Epithelial cell of proximal tubule (primary cell): ENCODE data around the gene PIAS2. TPM values are rescaled to one million over a fixed set of nuclear protein-coding genes. Genes with fewer than 3 reads are reported as not detected.
A peak's percentile ranks its signal among the peaks of the same experiment; 100 is the strongest.

Experiments used
- DNase-seq: peaks from one replicate; pipeline ENCODE4 v3.0.0-alpha.2; 2011; ENCODE audit warnings: low read depth
- H3K4me3 ChIP-seq: 2 replicates; pipeline ENCODE4 v1.5.1; 2011; ENCODE audit warnings: low read depth, mild to moderate bottlenecking, low read length
- total RNA-seq: library from RNA; depleted of rRNA; stranded (reverse); fragments of >200 nt; gene quantifications from 2 replicates; pipeline ENCODE4 v1.2.3, GENCODE V29; 2015
- TF ChIP-seq, protein P1 (sequence below): conservative IDR thresholded peaks from 2 replicates; pipeline ENCODE4 v1.5.1; 2012; ENCODE audit warnings: low read depth, mild to moderate bottlenecking, low read length

Gene PIAS2
- total RNA-seq, 1 donor from 2014 or later: 16.8 TPM

DNA sequence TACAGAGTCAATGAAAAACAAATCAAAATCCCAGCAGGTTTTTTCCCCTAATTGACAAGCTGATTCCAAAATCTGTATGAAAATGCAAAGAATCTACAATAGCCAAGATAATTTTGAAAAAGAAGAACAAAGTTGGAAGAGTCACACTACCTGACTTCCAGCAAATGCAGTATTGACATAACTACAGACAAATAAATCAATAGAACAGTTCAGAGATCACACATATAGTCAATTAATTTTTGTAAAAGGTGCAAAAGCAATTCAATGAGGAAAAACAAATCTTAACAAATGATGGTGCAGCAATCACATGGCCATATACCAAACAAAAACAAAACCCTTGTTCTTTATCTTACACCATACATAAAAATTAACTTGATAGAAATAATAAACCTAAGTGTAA, 85.9 kb downstream of the PIAS2 start:
- TF ChIP-seq, protein P1, sequence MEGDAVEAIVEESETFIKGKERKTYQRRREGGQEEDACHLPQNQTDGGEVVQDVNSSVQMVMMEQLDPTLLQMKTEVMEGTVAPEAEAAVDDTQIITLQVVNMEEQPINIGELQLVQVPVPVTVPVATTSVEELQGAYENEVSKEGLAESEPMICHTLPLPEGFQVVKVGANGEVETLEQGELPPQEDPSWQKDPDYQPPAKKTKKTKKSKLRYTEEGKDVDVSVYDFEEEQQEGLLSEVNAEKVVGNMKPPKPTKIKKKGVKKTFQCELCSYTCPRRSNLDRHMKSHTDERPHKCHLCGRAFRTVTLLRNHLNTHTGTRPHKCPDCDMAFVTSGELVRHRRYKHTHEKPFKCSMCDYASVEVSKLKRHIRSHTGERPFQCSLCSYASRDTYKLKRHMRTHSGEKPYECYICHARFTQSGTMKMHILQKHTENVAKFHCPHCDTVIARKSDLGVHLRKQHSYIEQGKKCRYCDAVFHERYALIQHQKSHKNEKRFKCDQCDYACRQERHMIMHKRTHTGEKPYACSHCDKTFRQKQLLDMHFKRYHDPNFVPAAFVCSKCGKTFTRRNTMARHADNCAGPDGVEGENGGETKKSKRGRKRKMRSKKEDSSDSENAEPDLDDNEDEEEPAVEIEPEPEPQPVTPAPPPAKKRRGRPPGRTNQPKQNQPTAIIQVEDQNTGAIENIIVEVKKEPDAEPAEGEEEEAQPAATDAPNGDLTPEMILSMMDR: no peak
- DNase-seq: no peak
- no peak overlapping the region for H3K4me3 ChIP-seq

DNA sequence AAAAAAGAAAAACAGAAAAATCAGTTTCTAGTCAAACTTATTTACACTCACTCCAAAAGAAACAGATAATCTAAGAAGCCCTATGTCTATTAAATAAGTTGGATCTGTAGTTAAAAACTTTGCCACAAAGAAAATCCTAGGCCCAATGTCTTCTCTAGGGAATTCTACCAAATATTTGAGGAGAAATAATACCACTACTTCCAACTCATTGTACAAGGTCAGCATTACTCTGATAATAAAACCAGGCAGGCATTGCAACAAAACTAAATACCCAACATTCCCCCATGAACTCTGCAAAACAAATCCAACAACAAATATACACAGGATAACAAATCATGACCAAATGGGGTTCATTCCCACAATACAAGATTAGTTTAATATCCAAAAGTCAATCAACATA, 86.7 kb downstream of the PIAS2 start:
- TF ChIP-seq, protein P1: no peak
- DNase-seq: no peak
- no peak overlapping the region for H3K4me3 ChIP-seq

DNA sequence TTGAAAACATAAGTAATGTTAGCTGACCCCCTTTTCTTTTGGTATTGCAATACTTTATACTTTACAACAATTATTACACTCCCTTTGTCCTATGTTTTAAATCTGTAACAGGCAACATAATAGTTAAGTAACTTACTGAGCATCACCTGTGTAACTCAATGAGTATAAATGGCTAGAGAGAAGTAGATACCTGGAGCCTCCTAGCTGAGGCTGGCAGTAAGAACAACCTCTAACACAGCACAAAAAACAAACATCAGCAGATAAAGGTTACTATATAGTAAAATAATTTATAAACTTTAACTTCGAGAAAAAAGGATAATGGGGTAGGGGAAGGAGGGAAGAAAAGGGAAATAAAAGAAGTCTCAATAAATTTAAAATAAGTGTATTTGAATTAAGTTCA, 87.4 kb downstream of the PIAS2 start:
- DNase-seq: no peak
- no peak overlapping the region for H3K4me3 ChIP-seq
- TF ChIP-seq, protein P1: peak; percentile 20

DNA sequence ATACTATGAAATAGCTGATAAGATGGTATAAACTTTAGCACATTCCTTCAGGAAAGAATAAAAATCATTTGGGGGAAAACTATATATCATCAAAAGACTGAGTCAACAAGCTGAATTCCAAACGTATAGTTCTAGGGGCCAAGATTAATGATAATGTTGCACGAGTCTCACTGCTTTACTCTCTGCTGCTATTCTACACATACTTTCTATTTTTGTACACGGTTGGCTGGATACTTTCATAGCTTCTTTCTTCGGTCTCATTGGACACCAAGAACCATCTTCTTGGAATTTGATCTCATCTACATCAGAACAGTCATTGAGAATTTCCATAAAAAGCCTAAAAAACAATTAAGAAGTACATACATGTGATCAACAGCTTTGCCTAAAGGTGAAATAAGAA, 87.8 kb downstream of the PIAS2 start:
- no peak for DNase-seq
- H3K4me3 ChIP-seq: no peak overlapping the region
- TF ChIP-seq, protein P1: no peak

DNA sequence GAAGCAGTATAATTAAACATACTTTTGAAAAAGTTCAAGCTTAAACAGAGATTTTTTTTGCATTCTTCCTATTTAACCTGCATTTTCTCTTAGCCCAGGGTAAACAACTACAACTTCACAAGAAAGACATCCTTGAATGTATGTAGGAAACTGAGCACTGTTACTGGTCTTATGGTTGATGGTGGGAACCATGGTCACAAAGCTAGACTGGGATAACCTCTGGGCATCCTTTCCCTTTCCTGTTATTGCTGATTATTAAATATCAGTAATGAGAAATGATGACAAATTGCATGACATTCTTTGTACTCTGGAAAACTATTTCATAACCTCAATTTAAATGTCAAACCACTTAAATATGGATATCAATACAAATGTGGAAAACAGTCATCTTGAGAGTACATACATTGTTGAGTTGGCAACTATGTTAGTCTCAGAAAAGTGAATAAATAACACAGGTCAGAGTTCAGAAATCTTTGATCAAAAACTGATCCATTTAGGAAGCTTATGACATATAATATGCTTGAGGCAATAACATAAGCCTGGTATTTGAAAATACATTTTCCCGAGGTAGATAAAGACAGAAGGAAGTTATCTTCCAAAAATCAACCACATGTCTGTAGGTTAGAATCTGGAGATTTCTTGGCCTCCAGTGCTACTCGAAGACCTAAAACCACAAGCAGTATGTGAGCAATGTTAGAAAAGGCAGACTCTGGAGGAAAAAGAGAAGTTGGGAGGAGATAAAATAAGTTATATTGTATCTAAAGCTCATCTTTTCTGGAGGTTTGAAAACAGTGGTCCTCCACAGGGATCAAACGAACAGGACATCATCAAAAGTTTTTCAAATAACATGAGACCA, 95.2 kb downstream of the PIAS2 start:
- DNase-seq: no peak
- TF ChIP-seq, protein P1: no peak
- H3K4me3 ChIP-seq: no peak overlapping the region

DNA sequence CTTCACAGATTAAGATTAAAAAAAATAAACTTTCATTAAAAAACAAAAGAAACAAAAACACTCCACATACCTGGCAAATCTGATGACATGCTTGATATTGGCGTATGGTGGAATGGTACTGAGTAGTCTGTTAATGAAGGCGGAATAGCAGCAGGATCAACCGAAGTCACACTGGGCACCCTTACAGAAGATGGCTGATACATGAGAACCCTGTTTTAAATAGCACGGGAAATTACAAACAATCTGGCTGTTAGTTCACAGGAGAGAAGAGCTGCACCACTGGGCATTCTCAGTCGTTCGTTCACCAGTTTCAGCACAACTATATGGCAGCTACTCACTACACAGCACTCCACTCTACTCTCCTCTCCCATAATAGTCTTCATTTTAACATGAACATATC, 96.4 kb downstream of the PIAS2 start:
- H3K4me3 ChIP-seq: no peak overlapping the region
- TF ChIP-seq, protein P1: no peak
- DNase-seq: no peak

DNA sequence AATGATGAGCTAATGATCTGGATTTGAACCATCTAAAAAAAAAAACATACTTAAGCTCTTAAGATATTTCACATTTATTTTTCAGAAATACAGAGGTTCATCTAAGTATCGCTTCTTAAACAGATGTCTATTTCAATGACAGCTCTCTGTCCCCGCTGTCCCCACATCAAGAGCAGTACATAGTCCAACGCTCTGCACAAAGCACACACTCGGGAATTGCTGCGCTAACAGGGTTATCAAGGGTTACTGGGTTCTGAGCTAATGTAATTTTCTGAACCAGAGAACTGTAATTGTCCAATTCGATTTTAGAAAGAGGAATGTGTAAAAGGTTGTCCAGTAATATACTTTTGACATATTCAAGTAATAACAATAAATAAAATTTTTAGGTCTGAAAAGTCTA, 101.6 kb downstream of the PIAS2 start:
- TF ChIP-seq, protein P1: no peak
- no peak for DNase-seq
- H3K4me3 ChIP-seq: no peak overlapping the region
